ENCODE data around the gene TYK2.

Gene TYK2

GRCh38 chr19:10332965-10333757, 47.2 kb downstream of the TYK2 start, which contains the start of gene RAVER1:
Gene RAVER1 (minus strand): TSS chr19:10333529. CDS start chr19:10333507, 22 bp downstream.
- DNase-seq = peak; percentile 98 to 99

GRCh38 chr19:10332158-10332964, 48.0 kb downstream of the TYK2 start:
- DNase-seq = no peak

GRCh38 chr19:10329555-10329954, 50.8 kb downstream of the TYK2 start:
- DNase-seq = no peak

- no peak for DNase-seq
Observed at GRCh38 chr19:10328558-10329429, 51.6 kb downstream of the TYK2 start.

GRCh38 chr19:10327793-10328192, 52.6 kb downstream of the TYK2 start:
- no peak for DNase-seq

- DNase-seq = no peak
Observed at GRCh38 chr19:10325732-10326131, 54.6 kb downstream of the TYK2 start.

- DNase-seq = no peak
Observed at GRCh38 chr19:10321874-10322835, 58.2 kb downstream of the TYK2 start.

GRCh38 chr19:10321417-10321797, 59.0 kb downstream of the TYK2 start:
- no peak for DNase-seq

- no peak for DNase-seq
Observed at GRCh38 chr19:10320602-10321416, 59.6 kb downstream of the TYK2 start.

GRCh38 chr19:10318807-10319682, 61.3 kb downstream of the TYK2 start:
- DNase-seq = no peak

GRCh38 chr19:10317857-10318462, 62.4 kb downstream of the TYK2 start:
- no peak for DNase-seq

- DNase-seq = no peak
Observed at GRCh38 chr19:10317045-10317856, 63.1 kb downstream of the TYK2 start.

GRCh38 chr19:10316229-10317044, 63.9 kb downstream of the TYK2 start:
- DNase-seq = no peak

- DNase-seq = peak; percentile 95
Observed at GRCh38 chr19:10315335-10316214, 64.8 kb downstream of the TYK2 start, which contains the start of gene FDX2. Gene FDX2 (minus strand): TSS chr19:10316015. CDS start chr19:10315996, 19 bp downstream.

- DNase-seq = no peak
Observed at GRCh38 chr19:10309423-10309822, 70.9 kb downstream of the TYK2 start, which contains the start of gene ZGLP1. Gene ZGLP1 (minus strand): TSS chr19:10309815.

GRCh38 chr19:10306327-10306726, 74.0 kb downstream of the TYK2 start:
- no peak for DNase-seq

All from stimulated activated CD4-positive, alpha-beta T cell treated with anti-CD3 and anti-CD28 coated beads, Interleukin-2, amount 100 ng/mL, for 24 hours (primary cell).